ENCODE measurements around the gene CYB5R4. TPM values are rescaled to one million over a fixed set of nuclear protein-coding genes. Genes with fewer than 3 reads are reported as not detected.
"Not testable (repeated sequence)": the region's sequence is repeated elsewhere in the genome, so short reads cannot be mapped to it uniquely, and the experiment has no call there.

Gene CYB5R4
- total RNA-seq, 1 donor from 2014 or later, result 2.2 TPM

GRCh38 chr6:83907623-83908390, 48.3 kb downstream of the CYB5R4 start:
- not testable (repeated sequence) for DNase-seq (ENCODE audit: low read depth in 2 of 2)

- peak; percentile 17 to 21 for DNase-seq (ENCODE audit: low read depth in 2 of 2)
Observed at GRCh38 chr6:83908813-83909212, 49.3 kb downstream of the CYB5R4 start.

DNA sequence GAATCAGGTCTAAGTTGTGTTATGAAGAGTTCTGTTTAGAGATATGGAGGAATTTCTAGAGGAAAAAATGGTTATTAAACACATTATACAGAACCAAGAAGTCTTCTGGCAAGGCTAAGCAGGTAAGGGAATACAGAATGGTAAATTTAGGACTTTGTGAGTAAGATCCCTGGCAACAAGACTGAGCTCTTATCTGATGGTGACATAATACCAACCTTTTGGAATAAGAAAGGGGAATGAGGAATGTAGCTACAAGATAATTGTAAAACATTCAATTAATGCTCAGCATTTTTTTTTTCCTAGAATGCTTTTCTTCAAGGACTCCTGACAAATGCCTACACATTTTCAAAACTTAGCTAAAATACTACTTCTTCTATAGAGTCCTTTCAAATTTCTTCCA, 51.8 kb downstream of the CYB5R4 start:
- DNase-seq (ENCODE audit: low read depth in 2 of 2), result no peak

DNA sequence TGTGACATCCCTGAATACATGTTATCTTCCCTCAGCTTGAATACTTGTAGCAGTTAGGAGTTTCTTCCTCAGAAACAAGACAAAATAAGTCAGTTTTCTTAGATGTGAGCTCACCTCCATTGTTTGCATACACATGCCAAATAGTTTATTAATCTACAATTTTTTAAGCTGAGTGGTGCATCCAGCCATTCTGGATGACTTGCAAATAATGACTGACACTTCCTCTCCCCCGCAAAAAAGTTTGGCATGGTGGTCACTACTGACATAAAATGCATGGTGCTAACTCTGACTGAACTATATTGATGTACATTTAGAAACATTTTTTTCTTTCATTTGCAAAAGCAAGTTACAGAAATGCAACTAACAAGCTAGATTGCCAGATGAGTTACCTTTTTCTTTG, 55.5 kb downstream of the CYB5R4 start:
- no peak for DNase-seq (ENCODE audit: low read depth in 2 of 2)

- DNase-seq (ENCODE audit: low read depth in 2 of 2), result no peak
Observed at GRCh38 chr6:83917001-83917400, 57.5 kb downstream of the CYB5R4 start.

DNA sequence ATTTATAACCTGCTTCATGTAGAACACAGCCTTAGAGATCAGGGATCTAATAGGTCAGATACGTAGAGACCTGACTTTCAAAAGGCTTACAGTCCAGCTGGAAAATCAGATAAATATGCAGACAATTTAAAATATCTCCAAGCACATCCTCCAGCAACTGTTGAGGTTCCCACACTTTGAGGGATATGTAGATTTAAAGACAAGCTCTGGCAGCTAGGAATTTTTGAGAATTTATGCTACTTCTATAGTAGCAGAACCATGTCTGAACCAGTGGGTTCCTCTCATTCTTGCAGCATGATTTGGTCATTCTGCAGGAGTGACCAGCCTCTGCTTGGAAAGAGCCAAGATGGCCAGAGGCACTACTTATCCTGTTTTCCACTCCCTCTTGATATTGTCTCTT, 60.5 kb downstream of the CYB5R4 start:
- DNase-seq (ENCODE audit: low read depth in 2 of 2), result no peak

- DNase-seq (ENCODE audit: low read depth in 2 of 2), result no peak
Observed at GRCh38 chr6:83921315-83921714, 61.8 kb downstream of the CYB5R4 start.

GRCh38 chr6:83927470-83927869, 68.0 kb downstream of the CYB5R4 start:
- DNase-seq (ENCODE audit: low read depth in 2 of 2), result no peak

DNA sequence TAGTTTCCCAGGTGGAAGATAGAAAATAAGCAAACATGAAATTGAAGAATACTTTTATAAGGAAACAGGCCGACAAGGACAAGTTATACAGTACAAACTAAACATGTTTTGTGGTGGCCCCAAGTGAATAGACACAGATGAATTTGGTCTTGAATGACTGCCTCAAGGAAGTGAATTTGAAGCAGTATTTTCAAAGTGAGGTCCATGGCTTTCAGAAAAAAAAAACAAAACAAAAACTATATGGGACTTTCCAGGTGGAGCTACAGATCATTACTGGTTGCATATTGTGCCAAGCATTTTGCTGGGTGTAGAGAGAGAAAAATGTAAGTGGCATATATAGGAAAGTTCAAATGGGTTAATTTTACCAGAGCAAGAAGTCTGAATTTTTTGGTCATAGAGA, 68.8 kb downstream of the CYB5R4 start:
- DNase-seq (ENCODE audit: low read depth in 2 of 2), result no peak

GRCh38 chr6:83946201-83946833, 86.8 kb downstream of the CYB5R4 start:
- not testable (repeated sequence) for DNase-seq (ENCODE audit: low read depth in 2 of 2)

- not testable (repeated sequence) for DNase-seq (ENCODE audit: low read depth in 2 of 2)
Observed at GRCh38 chr6:83947983-83948382, 88.5 kb downstream of the CYB5R4 start.

DNA sequence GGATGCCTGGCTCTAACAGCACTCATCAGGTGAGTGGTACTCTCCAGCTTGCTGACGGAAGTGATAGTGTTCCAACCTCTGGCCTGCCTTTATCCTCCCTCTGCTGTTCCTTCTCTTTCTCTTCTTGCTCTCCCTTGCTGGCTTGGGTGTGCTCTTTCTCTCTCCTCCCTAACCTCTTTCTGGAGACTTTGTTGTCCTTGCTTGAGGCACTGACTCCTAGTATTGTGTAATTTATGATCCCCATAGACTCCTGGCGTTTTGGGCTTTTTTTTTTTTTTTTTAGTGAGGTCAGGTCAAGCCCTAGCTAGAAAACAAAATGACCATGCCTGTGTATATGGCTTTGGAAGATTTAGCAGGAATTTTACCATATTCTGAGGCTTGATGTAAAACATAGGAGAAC, 89.4 kb downstream of the CYB5R4 start:
- DNase-seq (ENCODE audit: low read depth in 2 of 2), result no peak

DNA sequence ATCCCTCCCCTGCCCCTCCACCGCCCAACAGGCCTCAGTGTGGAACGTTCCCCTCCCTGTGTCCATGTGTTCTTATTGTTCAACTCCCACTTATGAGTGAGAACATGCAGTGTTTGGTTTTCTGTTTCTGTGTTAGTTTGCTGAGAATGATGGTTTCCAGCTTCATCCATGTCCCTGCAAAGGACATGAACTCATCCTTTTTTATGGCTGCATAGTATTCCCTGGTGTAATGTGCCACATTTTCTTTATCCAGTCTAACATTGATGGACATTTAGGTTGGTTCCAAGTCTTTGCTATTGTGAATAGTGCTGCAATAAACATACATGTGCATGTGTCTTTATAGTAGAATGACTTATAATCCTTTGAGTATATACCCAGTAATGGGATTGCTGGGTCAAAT, 91.9 kb downstream of the CYB5R4 start:
- DNase-seq (ENCODE audit: low read depth in 2 of 2), result not testable (repeated sequence)

GRCh38 chr6:83952830-83953229, 93.3 kb downstream of the CYB5R4 start:
- peak in 1 of 2 donors; percentile 15 for DNase-seq (ENCODE audit: low read depth in 2 of 2)

DNA sequence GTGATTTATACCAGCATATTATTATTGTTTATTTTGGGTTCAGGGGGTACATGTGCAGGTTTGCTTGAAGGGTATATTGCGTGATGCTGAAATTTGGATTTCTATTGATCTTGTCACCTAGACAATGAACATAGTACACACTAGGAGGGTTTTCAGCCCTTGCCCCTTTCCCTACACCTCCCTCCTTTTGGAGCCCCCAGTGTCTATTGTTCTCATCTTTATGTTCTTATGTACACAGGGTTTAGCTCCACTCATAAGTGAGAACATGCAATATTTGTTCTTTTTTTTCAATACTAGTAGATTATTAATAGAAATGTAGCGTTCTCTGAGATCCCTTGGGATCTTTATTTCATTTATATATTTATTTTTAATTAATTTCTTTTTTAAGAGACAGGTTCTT, 94.9 kb downstream of the CYB5R4 start:
- DNase-seq (ENCODE audit: low read depth in 2 of 2), result no peak

DNA sequence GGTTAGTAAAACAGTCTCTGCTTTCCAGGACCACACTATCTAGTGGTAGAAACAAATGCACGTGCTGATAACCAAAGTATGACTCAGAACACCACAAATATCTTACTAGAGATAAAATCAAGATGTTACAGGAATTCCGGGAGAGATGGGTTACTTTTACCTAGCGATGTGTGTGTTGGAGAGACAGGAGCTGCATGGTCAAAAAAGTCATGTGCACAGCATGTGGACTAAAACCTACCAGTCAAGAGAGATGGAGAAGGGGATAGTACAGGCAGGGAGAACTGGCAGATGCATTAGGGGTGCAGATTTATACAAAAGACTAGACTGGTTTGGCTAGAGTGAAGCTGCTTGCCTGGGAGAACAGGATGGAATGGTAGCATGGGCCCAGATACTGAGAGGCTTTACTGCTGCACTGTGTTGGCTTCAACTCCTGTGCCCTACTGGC, 98.8 kb downstream of the CYB5R4 start:
- no peak for DNase-seq (ENCODE audit: low read depth in 2 of 2)

- no peak for DNase-seq (ENCODE audit: low read depth in 2 of 2)
Observed at GRCh38 chr6:83960664-83961063, 101.2 kb downstream of the CYB5R4 start.

GRCh38 chr6:83962582-83962981, 103.1 kb downstream of the CYB5R4 start:
- no peak for DNase-seq (ENCODE audit: low read depth in 2 of 2)

DNA sequence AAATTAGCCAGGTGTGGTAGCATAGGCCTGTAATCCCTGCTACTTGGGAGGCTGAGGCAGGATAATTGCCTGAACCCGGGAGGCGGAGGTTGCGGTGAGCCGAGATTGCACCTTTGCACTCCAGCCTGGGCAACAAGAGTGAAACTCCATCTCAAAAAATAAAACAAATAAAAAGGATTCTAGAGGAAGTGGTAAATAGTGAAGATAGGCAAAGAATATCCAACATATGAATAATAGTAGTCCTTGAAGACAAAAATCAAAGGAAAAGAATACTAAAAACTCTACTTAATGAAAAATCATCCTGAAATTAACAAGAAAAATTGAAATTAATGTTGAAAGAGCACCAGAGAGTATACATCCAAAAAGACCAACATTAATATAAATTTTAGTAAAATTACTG, 107.0 kb downstream of the CYB5R4 start:
- no peak for DNase-seq (ENCODE audit: low read depth in 2 of 2)

GRCh38 chr6:83970582-83970981, 111.1 kb downstream of the CYB5R4 start:
- DNase-seq (ENCODE audit: low read depth in 2 of 2), result no peak

DNA sequence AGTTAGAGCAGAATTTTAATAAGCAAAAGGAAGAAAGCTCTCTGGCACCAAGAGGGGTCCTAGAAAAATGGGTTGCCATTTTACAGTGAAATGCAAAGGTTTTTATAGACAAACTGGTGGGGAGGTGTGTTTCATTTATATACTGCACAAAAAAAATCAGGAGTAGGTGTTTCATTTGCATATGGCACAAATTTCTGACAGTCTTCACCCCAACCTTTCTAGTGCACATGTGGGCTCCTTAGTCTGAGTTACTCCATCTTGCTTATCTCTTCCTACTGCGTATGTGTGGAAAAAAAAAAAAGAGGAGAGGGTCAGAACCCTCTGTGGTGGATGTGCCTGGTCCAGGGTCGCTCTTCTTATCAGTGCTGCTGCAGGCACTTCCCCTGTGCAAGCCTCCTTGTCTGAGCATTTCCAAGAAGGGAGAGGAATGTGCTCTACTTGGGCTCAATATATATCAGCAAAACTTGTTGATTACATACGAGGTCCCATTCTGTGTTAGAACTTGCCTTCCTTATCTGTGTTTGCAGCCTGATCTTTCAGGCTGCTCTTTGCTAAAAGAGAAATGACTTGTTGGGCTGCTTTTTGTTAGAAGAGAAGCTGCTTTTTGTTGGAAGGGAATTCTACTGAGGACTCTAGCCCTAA, 115.0 kb downstream of the CYB5R4 start:
- DNase-seq (ENCODE audit: low read depth in 2 of 2), result no peak

GRCh38 chr6:83976037-83976755, 116.7 kb downstream of the CYB5R4 start:
- no peak for DNase-seq (ENCODE audit: low read depth in 2 of 2)

All from lung microvascular endothelial cell (primary cell).